Measurements from ENCODE around the gene EPO.

DNA sequence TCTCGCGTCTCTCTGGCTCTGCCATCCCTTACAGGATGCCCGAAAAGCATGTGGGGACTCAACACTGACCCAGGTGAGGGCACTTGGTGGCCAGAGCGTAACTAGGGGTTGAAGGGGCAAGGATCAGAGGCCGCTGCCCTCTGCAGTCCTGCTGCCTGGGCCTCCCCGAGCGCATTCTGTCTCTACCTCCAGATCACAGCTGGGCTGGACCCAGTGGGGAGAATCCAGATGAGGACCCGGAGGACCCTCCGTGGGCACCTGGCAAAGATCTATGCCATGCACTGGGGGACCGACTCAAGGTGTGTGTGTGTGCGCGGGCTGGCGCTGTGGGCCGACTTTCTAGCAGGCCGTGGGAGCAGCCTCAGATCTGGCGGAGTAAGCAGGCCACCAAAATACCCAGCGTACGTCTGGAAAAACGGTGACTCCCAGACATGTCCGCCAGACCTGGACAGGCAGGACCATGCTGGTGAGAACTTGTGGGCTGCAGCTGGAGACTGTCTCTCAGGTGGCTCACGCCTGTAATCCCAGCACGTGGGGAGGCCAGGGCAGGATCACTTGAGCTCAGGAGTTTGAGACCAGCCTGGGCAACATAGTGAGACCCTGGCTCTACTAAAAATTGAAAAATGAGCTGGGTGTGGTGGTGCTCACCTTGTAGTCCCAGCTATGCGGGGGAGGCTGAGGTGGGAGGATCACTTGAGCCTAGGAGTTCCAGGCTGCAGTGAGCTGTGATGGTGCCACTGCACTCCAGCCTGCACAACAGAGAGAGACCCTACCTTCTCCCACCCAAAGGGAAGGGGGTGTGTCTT, 43.6 kb upstream of the EPO start:
- no peak for TF ChIP-seq POLR2A (IDR thresholded peaks at IDR 0.05)
- TF ChIP-seq, protein P1, sequence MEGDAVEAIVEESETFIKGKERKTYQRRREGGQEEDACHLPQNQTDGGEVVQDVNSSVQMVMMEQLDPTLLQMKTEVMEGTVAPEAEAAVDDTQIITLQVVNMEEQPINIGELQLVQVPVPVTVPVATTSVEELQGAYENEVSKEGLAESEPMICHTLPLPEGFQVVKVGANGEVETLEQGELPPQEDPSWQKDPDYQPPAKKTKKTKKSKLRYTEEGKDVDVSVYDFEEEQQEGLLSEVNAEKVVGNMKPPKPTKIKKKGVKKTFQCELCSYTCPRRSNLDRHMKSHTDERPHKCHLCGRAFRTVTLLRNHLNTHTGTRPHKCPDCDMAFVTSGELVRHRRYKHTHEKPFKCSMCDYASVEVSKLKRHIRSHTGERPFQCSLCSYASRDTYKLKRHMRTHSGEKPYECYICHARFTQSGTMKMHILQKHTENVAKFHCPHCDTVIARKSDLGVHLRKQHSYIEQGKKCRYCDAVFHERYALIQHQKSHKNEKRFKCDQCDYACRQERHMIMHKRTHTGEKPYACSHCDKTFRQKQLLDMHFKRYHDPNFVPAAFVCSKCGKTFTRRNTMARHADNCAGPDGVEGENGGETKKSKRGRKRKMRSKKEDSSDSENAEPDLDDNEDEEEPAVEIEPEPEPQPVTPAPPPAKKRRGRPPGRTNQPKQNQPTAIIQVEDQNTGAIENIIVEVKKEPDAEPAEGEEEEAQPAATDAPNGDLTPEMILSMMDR (IDR thresholded peaks at IDR 0.05 in 8 of 11, conservative IDR thresholded peaks at IDR 0.05 in 3 of 11) = no peak
- peak in 1 of 3 donors; percentile 63 for TF ChIP-seq POLR2AphosphoS5 (IDR thresholded peaks at IDR 0.05)
